Measurements from ENCODE around the gene FBF1. TPM values are rescaled to one million over a fixed set of nuclear protein-coding genes. Genes with fewer than 3 reads are reported as not detected.
A peak's percentile ranks its signal among the peaks of the same experiment; 100 is the strongest.

FBF1 gene
- total and polyA plus RNA-seq, 2 of the 8 experiments (the other 6 are each of a cell fraction or from before 2014, with no cell fraction given) = 8.1 to 13.1 TPM

DNA sequence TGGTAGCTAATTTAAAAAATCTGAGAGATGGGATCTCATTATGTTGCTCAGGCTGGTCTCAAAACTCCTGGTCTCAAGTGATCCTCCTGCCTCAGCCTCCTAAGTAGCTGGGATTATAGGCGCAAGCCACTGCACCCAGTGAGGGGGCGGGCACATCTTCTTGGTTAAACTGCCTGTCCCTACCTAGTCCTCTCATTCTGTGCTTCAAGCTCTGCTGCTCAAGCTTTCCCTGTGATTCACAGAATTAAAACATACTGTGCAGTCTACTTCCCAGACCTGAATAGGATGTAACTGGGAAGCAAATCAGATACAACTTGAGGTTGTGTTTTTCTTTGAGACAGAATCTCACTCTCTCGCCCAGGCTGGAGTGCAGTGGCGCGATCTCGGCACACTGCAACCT lies 38.4 kb downstream of the FBF1 start:
- no peak for DNase-seq (ENCODE audit: low read depth in 1 of 2, low spot score in 2 of 2)
- H2BK15ac ChIP-seq (ENCODE audit: low read length) = no peak overlapping the region
- no peak overlapping the region for H3K9ac ChIP-seq (replicated peaks in 1 of 4; ENCODE audit: extremely low read depth in 1 of 4, low read depth in 3 of 4, low read length in 3 of 4)
- H3K14ac ChIP-seq (ENCODE audit: insufficient read length) = no peak overlapping the region
- H4K20me1 ChIP-seq (replicated peaks in 1 of 2; ENCODE audit: control insufficient read depth in 1 of 2, insufficient read depth in 2 of 2, low read length in 2 of 2) = peaks cover 2 to 5% of the 10 kb centered on the region in 2 experiments
- no peak overlapping the region for H2BK12ac ChIP-seq (ENCODE audit: low read depth, low read length)
- H3K23me2 ChIP-seq (ENCODE audit: low read depth, low read length) = peaks cover 3% of the 10 kb centered on the region; the same call in 1 of the 2 replicates
- no peak overlapping the region for H3K23ac ChIP-seq (ENCODE audit: insufficient read length)
- H3K4me2 ChIP-seq (ENCODE audit: insufficient read depth in 1 of 2, low read depth in 2 of 2, low read length in 2 of 2) = no peak overlapping the region
- no peaks in the 10 kb centered on the region for H3K27me3 ChIP-seq (replicated peaks in 1 of 4; ENCODE audit: control insufficient read depth in 3 of 4, extremely low read depth in 1 of 4, insufficient read depth in 3 of 4, low read length in 3 of 4)
- FAIRE-seq = no peak
- no peak overlapping the region for H2BK20ac ChIP-seq (ENCODE audit: low read length)
- no peak overlapping the region for H4K91ac ChIP-seq (replicated peaks; ENCODE audit: insufficient read length, low read length)
- no peak overlapping the region for H2BK5ac ChIP-seq (ENCODE audit: low read depth, low read length)
- H2AK5ac ChIP-seq (ENCODE audit: low read depth, low read length) = no peak overlapping the region
- no peaks in the 10 kb centered on the region for H3K9me3 ChIP-seq (ENCODE audit: insufficient read depth in 2 of 2, low read depth in 1 of 2, low read length in 1 of 2)
- no peak overlapping the region for H3K4ac ChIP-seq (replicated peaks; ENCODE audit: insufficient read length, low read depth, low read length)
- no peak overlapping the region for H2AFZ ChIP-seq (ENCODE audit: low read length)
- H4K5ac ChIP-seq (ENCODE audit: insufficient read length, low read depth, low read length) = no peak overlapping the region
- H3K79me2 ChIP-seq (ENCODE audit: control insufficient read depth in 1 of 2, insufficient read depth in 2 of 2, low read length in 2 of 2) = peaks cover 0 to 14% of the 10 kb centered on the region in 2 experiments; a peak in 2 of 4 replicates
- no peaks in the 10 kb centered on the region; the same call in 1 of the 2 replicates for H3K79me1 ChIP-seq (ENCODE audit: low read depth, low read length)
- peaks cover 5 to 35% (median 23%) of the 10 kb centered on the region in 4 experiments; a peak in 7 of 8 replicates for H3K36me3 ChIP-seq (ENCODE audit: control insufficient read depth in 2 of 4, insufficient read depth in 4 of 4, low read length in 3 of 4)
- ChIA-PET POLR2A (ENCODE audit: partially characterized antibody) (interaction anchor here (0.6 to 4.6 kb wide), 7 partner anchors 7 to 109 kb away, joined by 3 to 31 read pairs (median 4); partner anchors contain the start of genes FBF1, TRIM47 and TRIM65), CTCF (ENCODE audit: partially characterized antibody) (interaction anchor here (0.7 to 51.3 kb wide), 10 partner anchors 8 to 402 kb away, joined by 3 to 885 read pairs (median 4); partner anchors contain the start of genes CDK3 and TRIM47)
- peaks cover 0 to 5% (median 3%) of the 10 kb centered on the region in 4 experiments; a peak in 5 of 7 replicates for H3K4me1 ChIP-seq (replicated peaks in 1 of 4; ENCODE audit: control insufficient read depth in 3 of 4, insufficient read depth in 4 of 4, low read length in 3 of 4)
- no peak overlapping the region for H3K18ac ChIP-seq (ENCODE audit: extremely low read depth, low read length)
- H3K56ac ChIP-seq (replicated peaks; ENCODE audit: insufficient read length, low read depth, low read length) = no peak overlapping the region
- no peak overlapping the region for H3K27ac ChIP-seq (ENCODE audit: low read depth, low read length)
- H4K8ac ChIP-seq (ENCODE audit: extremely low read depth, insufficient read depth, low read length) = 0 out of 2 replicates have a peak overlapping the region, but pooled peaks have one; percentile 4
- H3K4me3 ChIP-seq (ENCODE audit: extremely low read depth in 1 of 4, insufficient read depth in 2 of 4, low read depth in 3 of 4, low read length in 4 of 4) = no peak overlapping the region
- 92% methylated on average over 6 of the region's 6 CpGs; no CpG with 5 or more reads in 1 of the 2 experiments for WGBS, 2 experiments (ENCODE audit: extremely low coverage in 1 of 2, insufficient coverage in 1 of 2, insufficient read length in 1 of 2, insufficient replicate concordance in 2 of 2, low coverage in 1 of 2, low lambda C conversion rate in 2 of 2, missing lambda C conversion rate in 1 of 2)
- H2BK120ac ChIP-seq (replicated peaks; ENCODE audit: low read depth, low read length) = no peak overlapping the region
- no peak for TF ChIP-seq SP2 (IDR thresholded peaks at IDR 0.05; ENCODE audit: low read length)
- no peak for TF ChIP-seq CTCF (IDR thresholded peaks at IDR 0.05; ENCODE audit: control extremely low read depth in 1 of 3, insufficient read depth in 1 of 3, low read depth in 1 of 3, low read length in 3 of 3)
- TF ChIP-seq NANOG (IDR thresholded peaks at IDR 0.05; ENCODE audit: insufficient read depth, low read depth, low read length, poor library complexity, severe bottlenecking) = no peak
- TF ChIP-seq RFX5 (IDR thresholded peaks at IDR 0.05; ENCODE audit: borderline replicate concordance, low read depth, low read length) = no peak
- TF ChIP-seq TAF1 (IDR thresholded peaks at IDR 0.05; ENCODE audit: low read depth, low read length) = no peak
- TF ChIP-seq SIX5 (IDR thresholded peaks at IDR 0.05; ENCODE audit: low read depth, low read length) = no peak
- TF ChIP-seq, protein P1, sequence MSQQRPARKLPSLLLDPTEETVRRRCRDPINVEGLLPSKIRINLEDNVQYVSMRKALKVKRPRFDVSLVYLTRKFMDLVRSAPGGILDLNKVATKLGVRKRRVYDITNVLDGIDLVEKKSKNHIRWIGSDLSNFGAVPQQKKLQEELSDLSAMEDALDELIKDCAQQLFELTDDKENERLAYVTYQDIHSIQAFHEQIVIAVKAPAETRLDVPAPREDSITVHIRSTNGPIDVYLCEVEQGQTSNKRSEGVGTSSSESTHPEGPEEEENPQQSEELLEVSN (IDR thresholded peaks at IDR 0.05) = no peak
- no peak for TF ChIP-seq ZNF274 (IDR thresholded peaks at IDR 0.05; ENCODE audit: borderline replicate concordance, extremely low read depth, low read length)
- no peak for TF ChIP-seq RBBP5 (IDR thresholded peaks at IDR 0.05; ENCODE audit: borderline replicate concordance, low read depth, low read length)
- TF ChIP-seq POLR2AphosphoS5 (IDR thresholded peaks at IDR 0.05; ENCODE audit: low read depth, low read length) = no peak
